CD4-positive, alpha-beta T cell (primary cell): ENCODE results near the gene CAMTA1. TPM values are rescaled to one million over a fixed set of nuclear protein-coding genes. Genes with fewer than 3 reads are reported as not detected.

Experiments used
- ATAC-seq: fragments of 200-7000 bp; cut with Tn5 transposase; one replicate; pipeline ENCODE4 v1.10.0; 2022; ENCODE audit warnings: mild to moderate bottlenecking; ENCODE audit not compliant: poor library complexity
- CTCF ChIA-PET: fragments of 350-600 bp; sonication (Branson Sonifier 250); formaldehyde crosslinking; loops from one replicate; lab custom pipeline; 2021; ENCODE audit warnings: antibody characterized with exemption, inconsistent platforms; lab: Charles Lee
- POLR2A ChIA-PET: fragments of 350-600 bp; sonication (Branson Sonifier 250); formaldehyde crosslinking; loops from one replicate; lab custom pipeline; 2021; ENCODE audit warnings: antibody characterized with exemption, inconsistent platforms; lab: Charles Lee
- DNase-seq, 14 experiments: peaks; one replicate each; pipeline ENCODE4 v3.0.0-alpha.2; 2013 to 2020; ENCODE audit warnings: mixed read lengths in 2 of 14
- H3K27ac ChIP-seq, 2 donors: one replicate each; pipeline versions ENCODE4 v1.5.1 to v1.7.0; 2013; ENCODE audit warnings: low read length in 2 of 2, low read depth in 1 of 2, mild to moderate bottlenecking in 1 of 2
- H3K27me3 ChIP-seq, 2 experiments: 1 replicate in 1 of 2; 2 replicates in 1 of 2; pipeline versions ENCODE4 v1.6.1 to v1.7.0; 2013; ENCODE audit warnings: low read length in 2 of 2, control low read depth in 1 of 2, mild to moderate bottlenecking in 1 of 2, moderate library complexity in 1 of 2; ENCODE audit not compliant: insufficient read depth in 2 of 2, control insufficient read depth in 1 of 2
- H3K36me3 ChIP-seq: one replicate; pipeline ENCODE4 v1.6.1; 2013; ENCODE audit warnings: low read length, control low read depth; ENCODE audit not compliant: insufficient read depth
- H3K4me1 ChIP-seq: one replicate; pipeline ENCODE4 v1.6.1; 2013; ENCODE audit warnings: low read length, control low read depth; ENCODE audit not compliant: insufficient read depth
- H3K4me3 ChIP-seq: one replicate; pipeline ENCODE4 v1.5.1; 2013; ENCODE audit warnings: mild to moderate bottlenecking, low read length, moderate library complexity
- H3K9me3 ChIP-seq, 2 experiments: 1 replicate in 1 of 2; 2 replicates in 1 of 2; pipeline versions ENCODE4 v1.6.1 to v1.7.0; 2013; ENCODE audit warnings: low read length in 2 of 2, mild to moderate bottlenecking in 2 of 2, control low read depth in 1 of 2, moderate library complexity in 1 of 2; ENCODE audit not compliant: control insufficient read depth in 1 of 2, insufficient read depth in 1 of 2
- H3K27ac Mint-ChIP-seq: one replicate; pipeline ENCODE4 v1.8.0; 2020; ENCODE audit warnings: mixed read lengths
- H3K27me3 Mint-ChIP-seq: one replicate; pipeline ENCODE4 v1.8.0; 2021; ENCODE audit warnings: mixed read lengths
- H3K36me3 Mint-ChIP-seq: one replicate; pipeline ENCODE4 v1.8.0; 2021; ENCODE audit warnings: low read depth, mixed read lengths
- H3K4me1 Mint-ChIP-seq: one replicate; pipeline ENCODE4 v1.8.0; 2021; ENCODE audit warnings: low read depth, mixed read lengths
- H3K4me3 Mint-ChIP-seq: one replicate; pipeline ENCODE4 v1.8.0; 2020; ENCODE audit warnings: mild to moderate bottlenecking, mixed read lengths
- H3K9me3 Mint-ChIP-seq: one replicate; pipeline ENCODE4 v1.8.0; 2020; ENCODE audit warnings: mixed read lengths
- intact Hi-C, 2 experiments: fragments of 100-400 bp; cut with DNase I in 1 of 2; cut with micrococcal nuclease in 1 of 2; formaldehyde crosslinking; loops; one replicate each; pipeline versions ENCODE4 v1.15.1 to v1.9.0; 2023 to 2025; cut with DNase I, micrococcal nuclease
- total RNA-seq, 174 experiments: library from RNA in 2 of 174; stranded (reverse) in 2 of 174; gene quantifications; one replicate each; pipeline ENCODE4 v1.2.3 and lab custom pipeline; 2021 to 2026
- TF ChIP-seq, protein P1 (sequence below): fragments of 200-600 bp; IDR thresholded peaks from one replicate; pipeline ENCODE4 v1.8.0; 2022; ENCODE audit warnings: antibody characterized with exemption, mild to moderate bottlenecking

CAMTA1 gene
- total RNA-seq, 2 experiments from 2014 or later, result 38.6 to 39.3 TPM

DNA sequence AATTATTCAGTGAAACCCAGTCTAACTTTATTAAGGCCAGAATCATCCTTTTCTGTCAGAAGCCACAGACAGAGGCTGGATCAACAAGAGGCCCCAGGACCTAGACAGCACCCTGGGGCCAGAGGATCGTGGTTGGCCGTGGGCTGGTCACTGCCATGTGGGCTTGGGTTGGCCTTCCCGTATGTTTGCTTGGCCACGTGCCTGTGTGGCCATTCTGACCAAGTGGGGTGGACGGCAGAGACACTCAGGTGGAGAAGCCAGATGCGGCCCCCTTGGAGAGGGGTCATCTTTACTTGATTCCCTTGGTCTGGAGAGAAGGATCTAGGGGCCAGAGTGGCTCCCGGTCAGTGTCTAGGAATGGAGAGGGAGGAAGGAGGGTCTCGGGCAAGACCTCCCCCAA is 327.9 kb downstream of the CAMTA1 start:
- no peak overlapping the region for H3K27ac ChIP-seq
- no peaks in the 10 kb centered on the region for H3K4me1 Mint-ChIP-seq
- TF ChIP-seq, protein P1, sequence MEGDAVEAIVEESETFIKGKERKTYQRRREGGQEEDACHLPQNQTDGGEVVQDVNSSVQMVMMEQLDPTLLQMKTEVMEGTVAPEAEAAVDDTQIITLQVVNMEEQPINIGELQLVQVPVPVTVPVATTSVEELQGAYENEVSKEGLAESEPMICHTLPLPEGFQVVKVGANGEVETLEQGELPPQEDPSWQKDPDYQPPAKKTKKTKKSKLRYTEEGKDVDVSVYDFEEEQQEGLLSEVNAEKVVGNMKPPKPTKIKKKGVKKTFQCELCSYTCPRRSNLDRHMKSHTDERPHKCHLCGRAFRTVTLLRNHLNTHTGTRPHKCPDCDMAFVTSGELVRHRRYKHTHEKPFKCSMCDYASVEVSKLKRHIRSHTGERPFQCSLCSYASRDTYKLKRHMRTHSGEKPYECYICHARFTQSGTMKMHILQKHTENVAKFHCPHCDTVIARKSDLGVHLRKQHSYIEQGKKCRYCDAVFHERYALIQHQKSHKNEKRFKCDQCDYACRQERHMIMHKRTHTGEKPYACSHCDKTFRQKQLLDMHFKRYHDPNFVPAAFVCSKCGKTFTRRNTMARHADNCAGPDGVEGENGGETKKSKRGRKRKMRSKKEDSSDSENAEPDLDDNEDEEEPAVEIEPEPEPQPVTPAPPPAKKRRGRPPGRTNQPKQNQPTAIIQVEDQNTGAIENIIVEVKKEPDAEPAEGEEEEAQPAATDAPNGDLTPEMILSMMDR, result no peak

DNA sequence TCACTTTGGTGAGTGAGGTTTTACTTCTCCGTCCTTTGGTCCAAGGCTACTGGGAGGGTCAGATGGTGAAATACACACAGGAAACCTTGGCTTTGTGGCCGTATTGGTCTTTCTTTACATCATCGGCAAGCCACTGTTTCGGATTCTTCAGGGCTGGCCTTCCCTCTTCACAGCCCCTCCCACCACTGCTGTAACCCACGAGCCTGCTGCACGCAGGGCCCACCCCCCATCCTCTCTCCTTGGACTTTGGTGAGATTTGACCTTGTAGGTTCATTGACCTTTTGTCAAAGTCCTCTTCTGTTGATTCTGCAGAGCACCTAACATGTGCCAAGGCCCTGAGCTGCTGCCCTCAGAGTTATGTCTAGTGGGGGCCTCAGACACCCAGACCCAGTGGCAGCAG is 328.6 kb downstream of the CAMTA1 start:
- no peak overlapping the region for H3K27ac ChIP-seq
- TF ChIP-seq, protein P1, result no peak
- H3K36me3 Mint-ChIP-seq, result no peaks in the 10 kb centered on the region
- ATAC-seq, result no peak
- no peak overlapping the region for H3K4me3 Mint-ChIP-seq
- H3K4me1 ChIP-seq, result no peaks in the 10 kb centered on the region
- DNase-seq, result no peak
- peaks cover 11 to 13% of the 10 kb centered on the region in 2 experiments for H3K9me3 ChIP-seq
- H3K27me3 ChIP-seq, result peaks cover 0 to 5% of the 10 kb centered on the region in 2 experiments
- intact Hi-C loops, result no loop called here
- H3K4me1 Mint-ChIP-seq, result no peaks in the 10 kb centered on the region
- ChIA-PET POLR2A (no interaction called here), CTCF (no interaction called here)
- no peak overlapping the region for H3K4me3 ChIP-seq
- peaks cover 6% of the 10 kb centered on the region for H3K27me3 Mint-ChIP-seq
- H3K9me3 Mint-ChIP-seq, result peaks cover 4% of the 10 kb centered on the region
- no peaks in the 10 kb centered on the region for H3K36me3 ChIP-seq
- H3K27ac Mint-ChIP-seq, result no peak overlapping the region

More for the DNA sequence above, 327.9 kb downstream of the CAMTA1 start:
- Mint-ChIP-seq H3K27me3 (peaks cover 9% of the 10 kb centered on the region), H3K4me3 (no peak overlapping the region), H3K27ac (no peak overlapping the region), H3K36me3 (no peaks in the 10 kb centered on the region), H3K9me3 (peaks cover 4% of the 10 kb centered on the region)
- H3K4me1 ChIP-seq, result no peaks in the 10 kb centered on the region
- intact Hi-C loops, result no loop called here
- H3K27me3 ChIP-seq, result peaks cover 0 to 5% of the 10 kb centered on the region in 2 experiments
- no peak for ATAC-seq
- H3K9me3 ChIP-seq, result peaks cover 11 to 13% of the 10 kb centered on the region in 2 experiments
- ChIA-PET POLR2A (no interaction called here), CTCF (no interaction called here)
- no peak for DNase-seq
- no peak overlapping the region for H3K4me3 ChIP-seq
- H3K36me3 ChIP-seq, result no peaks in the 10 kb centered on the region

DNA sequence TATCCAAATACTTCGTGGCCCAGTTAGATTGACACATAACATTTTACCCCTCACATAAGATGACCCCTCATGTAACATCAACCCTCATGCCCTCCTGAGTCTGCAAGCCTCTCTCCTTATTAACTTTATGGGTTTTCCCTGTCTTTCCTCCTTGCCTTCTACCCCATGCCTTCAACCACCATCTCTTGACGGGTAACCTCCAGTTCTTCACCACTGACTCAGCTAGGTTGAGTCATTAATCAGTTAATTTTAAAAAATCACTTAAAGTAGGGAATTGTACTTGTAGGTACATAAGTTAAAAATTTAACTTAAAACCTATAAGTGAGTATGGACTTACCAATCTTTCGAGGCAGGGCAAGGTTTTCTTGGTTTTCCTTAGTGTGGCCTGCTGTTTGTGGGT is 330.7 kb downstream of the CAMTA1 start:
- Histone ChIP-seq H3K36me3 (no peaks in the 10 kb centered on the region), H3K4me3 (no peak overlapping the region), H3K27ac (no peak overlapping the region), H3K9me3 (peaks cover 11 to 13% of the 10 kb centered on the region in 2 experiments), H3K27me3 (peaks cover 0 to 5% of the 10 kb centered on the region in 2 experiments), H3K4me1 (no peaks in the 10 kb centered on the region)
- Mint-ChIP-seq H3K27ac (no peak overlapping the region), H3K4me1 (no peaks in the 10 kb centered on the region), H3K4me3 (no peak overlapping the region), H3K27me3 (peaks cover 3% of the 10 kb centered on the region), H3K9me3 (peaks cover 4% of the 10 kb centered on the region), H3K36me3 (no peaks in the 10 kb centered on the region)
- POLR2A ChIA-PET, result no interaction called here
- TF ChIP-seq, protein P1, result no peak
- DNase-seq (no peak), ATAC-seq (no peak)
- CTCF ChIA-PET, result no interaction called here
- intact Hi-C loops, result no loop called here
